ENCODE measurements around the gene TMPRSS11D. TPM values are rescaled to one million over a fixed set of nuclear protein-coding genes. Genes with fewer than 3 reads are reported as not detected.

TMPRSS11D gene
- total and polyA plus RNA-seq, 2 experiments from 2014 or later = not detected

GRCh38 chr4:67910585-67910905, 26.7 kb upstream of the TMPRSS11D start:
- Histone ChIP-seq H3K4me1 (ENCODE audit: insufficient read depth) (peaks cover 5% of the 10 kb centered on the region; the same call in 1 of the 2 replicates), H3K9me3 (ENCODE audit: low read depth) (no peaks in the 10 kb centered on the region), H3K27me3 (replicated peaks; ENCODE audit: insufficient read depth) (no peaks in the 10 kb centered on the region), H3K36me3 (ENCODE audit: low read depth) (no peaks in the 10 kb centered on the region), H3K79me2 (ENCODE audit: insufficient read depth) (no peaks in the 10 kb centered on the region), H3K4me3 (no peak overlapping the region), H2AFZ (peak overlapping the region; percentile 34; the same call in 1 of the 2 replicates), H3K9ac (no peak overlapping the region), H3F3A (ENCODE audit: insufficient read depth) (no peaks in the 10 kb centered on the region), H3K9me2 (ENCODE audit: insufficient read depth) (no peaks in the 10 kb centered on the region), H3K4me2 (ENCODE audit: unreplicated experiment) (no peak overlapping the region), H4K20me1 (ENCODE audit: insufficient read depth) (no peaks in the 10 kb centered on the region), H3K27ac (no peak overlapping the region)
- TF ChIP-seq EZH2phosphoT487 (IDR thresholded peaks at IDR 0.05; ENCODE audit: insufficient read depth, low read depth) (no peak), EZH2 (IDR thresholded peaks at IDR 0.05; ENCODE audit: insufficient read depth, poor library complexity, severe bottlenecking) (no peak)
- 0 to 3% methylated on average over 1 of the region's 1 CpG for WGBS, 2 experiments (ENCODE audit: low coverage in 1 of 2, low lambda C conversion rate in 2 of 2, missing lambda C conversion rate in 2 of 2)
- in situ Hi-C loops (cut with MboI) = no loop called here
- DNase-seq = no peak

DNA sequence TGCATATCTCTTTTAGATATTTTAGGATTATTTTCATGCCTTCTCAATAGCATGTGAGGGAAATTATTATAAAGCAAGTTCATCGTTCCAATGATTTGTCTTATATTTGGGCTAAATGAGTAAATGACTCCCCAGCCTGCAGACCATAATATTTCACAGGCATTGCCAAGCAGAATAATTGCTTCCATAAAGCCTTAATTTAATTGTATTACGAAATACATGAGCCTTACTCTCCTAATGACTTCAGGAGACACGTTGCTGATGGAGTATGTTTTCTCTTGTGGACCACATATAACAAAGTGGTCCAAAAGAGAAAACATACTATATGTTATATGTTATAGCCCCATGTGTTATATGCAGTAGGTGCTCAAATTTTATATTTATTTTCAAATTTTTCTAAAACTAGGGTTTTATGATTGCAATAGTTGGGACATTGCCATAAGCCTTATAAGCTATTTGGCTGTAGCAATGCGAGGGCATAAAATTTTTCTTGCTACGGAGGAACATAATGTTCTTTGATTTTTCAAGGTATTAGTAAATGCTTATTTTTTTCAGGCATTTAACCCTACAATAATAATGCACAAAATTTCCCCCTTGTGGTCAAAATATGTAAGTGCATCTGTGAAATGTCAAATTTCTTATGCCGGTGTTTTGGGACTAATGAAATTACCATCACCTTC, 26.2 kb upstream of the TMPRSS11D start:
- 3 to 6% methylated on average over 6 of the region's 6 CpGs for WGBS, 2 experiments (ENCODE audit: low coverage in 1 of 2, low lambda C conversion rate in 2 of 2, missing lambda C conversion rate in 2 of 2)
- no peak overlapping the region for H3K27ac ChIP-seq
- H3K4me1 ChIP-seq (ENCODE audit: insufficient read depth) = peaks cover 5% of the 10 kb centered on the region; the same call in 1 of the 2 replicates
- H3K4me3 ChIP-seq = no peak overlapping the region
- no peak overlapping the region; the same call in 1 of the 2 replicates for H2AFZ ChIP-seq
- no peaks in the 10 kb centered on the region for H3K79me2 ChIP-seq (ENCODE audit: insufficient read depth)
- no peaks in the 10 kb centered on the region for H3K36me3 ChIP-seq (ENCODE audit: low read depth)
- no peaks in the 10 kb centered on the region for H4K20me1 ChIP-seq (ENCODE audit: insufficient read depth)
- TF ChIP-seq EZH2phosphoT487 (IDR thresholded peaks at IDR 0.05; ENCODE audit: insufficient read depth, low read depth) (no peak), EZH2 (IDR thresholded peaks at IDR 0.05; ENCODE audit: insufficient read depth, poor library complexity, severe bottlenecking) (no peak)
- H3K27me3 ChIP-seq (replicated peaks; ENCODE audit: insufficient read depth) = no peaks in the 10 kb centered on the region
- H3F3A ChIP-seq (ENCODE audit: insufficient read depth) = no peaks in the 10 kb centered on the region
- in situ Hi-C loops (cut with MboI) = no loop called here
- no peak overlapping the region for H3K9ac ChIP-seq
- peak overlapping the region; percentile 16 for H3K4me2 ChIP-seq (ENCODE audit: unreplicated experiment)
- H3K9me2 ChIP-seq (ENCODE audit: insufficient read depth) = no peaks in the 10 kb centered on the region
- peak; percentile 46 for DNase-seq
- H3K9me3 ChIP-seq (ENCODE audit: low read depth) = no peaks in the 10 kb centered on the region

GRCh38 chr4:67907650-67908049, 23.8 kb upstream of the TMPRSS11D start:
- no peak overlapping the region for H3K4me2 ChIP-seq (ENCODE audit: unreplicated experiment)
- no peaks in the 10 kb centered on the region for H3K79me2 ChIP-seq (ENCODE audit: insufficient read depth)
- no peaks in the 10 kb centered on the region for H3K27me3 ChIP-seq (replicated peaks; ENCODE audit: insufficient read depth)
- no peak for DNase-seq
- 97 to 100% methylated on average over 4 of the region's 4 CpGs for WGBS, 2 experiments (ENCODE audit: low coverage in 1 of 2, low lambda C conversion rate in 2 of 2, missing lambda C conversion rate in 2 of 2)
- no peaks in the 10 kb centered on the region for H3F3A ChIP-seq (ENCODE audit: insufficient read depth)
- H3K27ac ChIP-seq = no peak overlapping the region
- H3K36me3 ChIP-seq (ENCODE audit: low read depth) = no peaks in the 10 kb centered on the region
- no peaks in the 10 kb centered on the region for H3K9me3 ChIP-seq (ENCODE audit: low read depth)
- no peak overlapping the region for H3K9ac ChIP-seq
- no peaks in the 10 kb centered on the region for H4K20me1 ChIP-seq (ENCODE audit: insufficient read depth)
- no peak overlapping the region for H3K4me3 ChIP-seq
- in situ Hi-C loops (cut with MboI) = no loop called here
- no peak overlapping the region for H2AFZ ChIP-seq
- no peak for TF ChIP-seq EZH2 (IDR thresholded peaks at IDR 0.05; ENCODE audit: insufficient read depth, poor library complexity, severe bottlenecking)
- TF ChIP-seq EZH2phosphoT487 (IDR thresholded peaks at IDR 0.05; ENCODE audit: insufficient read depth, low read depth) = no peak
- no peaks in the 10 kb centered on the region for H3K9me2 ChIP-seq (ENCODE audit: insufficient read depth)
- H3K4me1 ChIP-seq (ENCODE audit: insufficient read depth) = peaks cover 5% of the 10 kb centered on the region; the same call in 1 of the 2 replicates

- H3K4me1 ChIP-seq (ENCODE audit: insufficient read depth) = no peaks in the 10 kb centered on the region
- in situ Hi-C loops (cut with MboI) = loop anchor here (25.0 kb wide), 1 partner anchor 463 kb away; the partner anchor contains the start of gene YTHDC1
Observed at GRCh38 chr4:67899096-67899495, 15.3 kb upstream of the TMPRSS11D start.

More at GRCh38 chr4:67899096-67899495, 15.3 kb upstream of the TMPRSS11D start:
- Histone ChIP-seq H3F3A (ENCODE audit: insufficient read depth) (no peaks in the 10 kb centered on the region), H3K27ac (no peak overlapping the region), H3K9me2 (ENCODE audit: insufficient read depth) (no peaks in the 10 kb centered on the region), H3K27me3 (replicated peaks; ENCODE audit: insufficient read depth) (no peaks in the 10 kb centered on the region), H3K79me2 (ENCODE audit: insufficient read depth) (no peaks in the 10 kb centered on the region), H3K4me3 (no peak overlapping the region), H3K36me3 (ENCODE audit: low read depth) (no peaks in the 10 kb centered on the region), H3K9me3 (ENCODE audit: low read depth) (no peaks in the 10 kb centered on the region), H3K9ac (no peak overlapping the region), H4K20me1 (ENCODE audit: insufficient read depth) (no peaks in the 10 kb centered on the region), H3K4me2 (ENCODE audit: unreplicated experiment) (no peak overlapping the region), H2AFZ (no peak overlapping the region)
- TF ChIP-seq EZH2phosphoT487 (IDR thresholded peaks at IDR 0.05; ENCODE audit: insufficient read depth, low read depth) = no peak
- TF ChIP-seq EZH2 (IDR thresholded peaks at IDR 0.05; ENCODE audit: insufficient read depth, poor library complexity, severe bottlenecking) = no peak
- no peak for DNase-seq
